ENCODE data around the gene MYO6.

Gene MYO6

GRCh38 chr6:75752365-75752764 lies 3.3 kb downstream of the MYO6 start:
- Mint-ChIP-seq H3K4me1 (ENCODE audit: low read depth) (peaks cover 18% of the 10 kb centered on the region), H3K36me3 (ENCODE audit: low read depth) (peaks cover 2% of the 10 kb centered on the region), H3K9me3 (no peaks in the 10 kb centered on the region), H3K27me3 (peaks cover 44% of the 10 kb centered on the region), H3K4me3 (no peak overlapping the region), H3K27ac (no peak overlapping the region)
- no peak for DNase-seq

DNA sequence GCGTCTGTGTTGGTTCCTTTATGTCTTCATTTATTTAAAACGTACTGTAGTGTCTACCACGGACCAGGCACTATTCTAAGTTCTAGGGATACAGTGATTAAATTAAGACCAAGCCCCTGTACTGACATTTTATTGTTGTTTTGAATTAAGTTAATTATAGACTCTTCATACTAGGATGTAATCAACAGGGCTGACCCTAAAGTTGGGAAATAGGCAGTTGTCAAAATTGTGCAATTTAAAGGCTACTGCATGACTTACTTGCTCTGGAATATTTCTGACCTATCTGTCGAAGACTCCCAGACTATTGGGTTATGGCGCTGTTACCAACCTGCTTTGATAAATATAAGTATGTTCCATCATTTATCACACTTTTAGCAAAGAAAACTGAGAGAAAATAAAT lies 6.7 kb downstream of the MYO6 start:
- Mint-ChIP-seq H3K36me3 (ENCODE audit: low read depth) (no peaks in the 10 kb centered on the region), H3K27me3 (peaks cover 34% of the 10 kb centered on the region), H3K27ac (no peak overlapping the region), H3K4me1 (ENCODE audit: low read depth) (peaks cover 6% of the 10 kb centered on the region), H3K9me3 (no peaks in the 10 kb centered on the region), H3K4me3 (no peak overlapping the region)
- no peak for DNase-seq

- H3K9me3 Mint-ChIP-seq = no peaks in the 10 kb centered on the region
- no peak overlapping the region for H3K27ac Mint-ChIP-seq
- DNase-seq = no peak
- peaks cover 32% of the 10 kb centered on the region for H3K27me3 Mint-ChIP-seq
- H3K36me3 Mint-ChIP-seq (ENCODE audit: low read depth) = no peaks in the 10 kb centered on the region
- H3K4me3 Mint-ChIP-seq = no peak overlapping the region
- H3K4me1 Mint-ChIP-seq (ENCODE audit: low read depth) = peaks cover 1% of the 10 kb centered on the region
Measured at GRCh38 chr6:75757295-75757694, 8.3 kb downstream of the MYO6 start.

DNA sequence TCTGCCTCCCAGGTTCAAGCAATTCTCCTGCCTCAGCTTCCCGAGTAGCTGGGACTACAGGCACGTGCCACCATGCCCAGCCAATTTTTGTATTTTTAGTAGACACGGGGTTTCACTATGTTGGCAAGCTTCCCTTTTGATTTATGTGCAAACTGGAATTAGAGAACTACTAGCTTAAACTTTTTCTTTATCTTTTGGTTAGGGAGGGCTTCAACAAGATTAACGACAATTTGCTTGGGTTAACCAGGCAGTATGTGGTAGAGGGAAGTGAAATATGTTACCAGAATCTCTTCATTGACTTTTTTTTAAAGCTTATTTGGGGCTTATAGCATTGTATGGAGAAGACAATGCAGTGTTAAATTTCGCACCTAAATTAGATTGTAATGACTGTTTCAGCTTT lies 9.0 kb downstream of the MYO6 start:
- Mint-ChIP-seq H3K4me3 (no peak overlapping the region), H3K27me3 (peaks cover 29% of the 10 kb centered on the region), H3K36me3 (ENCODE audit: low read depth) (no peaks in the 10 kb centered on the region), H3K4me1 (ENCODE audit: low read depth) (no peaks in the 10 kb centered on the region), H3K27ac (no peak overlapping the region), H3K9me3 (no peaks in the 10 kb centered on the region)
- DNase-seq = no peak

DNA sequence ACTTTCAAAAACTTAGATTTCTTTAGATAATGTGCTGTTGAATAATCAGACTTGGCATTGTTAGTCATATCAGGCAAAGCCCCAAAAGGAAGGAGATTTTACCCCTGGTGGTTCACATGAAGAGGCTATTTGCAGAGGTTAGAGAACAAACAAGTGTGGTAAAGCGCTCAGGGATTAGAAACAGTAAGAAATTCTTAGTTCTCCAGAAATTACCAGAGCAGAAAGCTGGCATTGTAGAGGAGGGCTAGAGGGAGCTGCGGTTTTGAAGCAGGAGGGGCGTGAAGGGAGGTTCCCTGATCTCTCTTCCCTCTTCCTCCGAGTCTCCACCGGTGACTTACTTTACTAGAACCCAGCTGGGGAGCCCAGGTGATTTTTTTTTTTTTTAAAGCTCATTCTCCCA lies 10.2 kb downstream of the MYO6 start:
- H3K4me1 Mint-ChIP-seq (ENCODE audit: low read depth) = no peaks in the 10 kb centered on the region
- H3K27ac Mint-ChIP-seq = no peak overlapping the region

GRCh38 chr6:75760320-75760719 lies 11.3 kb downstream of the MYO6 start:
- no peak overlapping the region for H3K27ac Mint-ChIP-seq
- H3K27me3 Mint-ChIP-seq = peaks cover 35% of the 10 kb centered on the region

More for the DNA sequence above, 10.2 kb downstream of the MYO6 start:
- Mint-ChIP-seq H3K9me3 (no peaks in the 10 kb centered on the region), H3K27me3 (peaks cover 31% of the 10 kb centered on the region), H3K36me3 (ENCODE audit: low read depth) (no peaks in the 10 kb centered on the region), H3K4me3 (no peak overlapping the region)
- no peak for DNase-seq

DNA sequence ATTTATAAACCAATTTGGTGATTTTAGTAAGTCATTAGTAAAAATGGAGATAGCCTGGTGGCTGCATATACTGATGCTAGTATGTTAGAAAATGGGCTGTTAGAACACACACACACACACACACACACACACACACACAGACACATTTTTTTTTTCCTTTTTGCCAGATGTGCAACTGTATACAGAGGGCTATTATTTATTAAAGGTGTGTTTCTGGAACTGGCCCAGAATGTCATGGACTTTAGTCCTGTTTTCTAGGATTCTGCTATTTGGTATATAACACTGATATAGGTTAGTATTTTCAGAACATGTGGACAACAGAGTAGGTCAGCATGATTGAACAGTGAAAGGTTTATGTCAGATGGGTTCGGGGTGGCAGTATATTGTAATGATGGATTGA lies 12.4 kb downstream of the MYO6 start:
- no peak for DNase-seq
- Mint-ChIP-seq H3K4me3 (no peak overlapping the region), H3K27ac (no peak overlapping the region), H3K4me1 (ENCODE audit: low read depth) (no peaks in the 10 kb centered on the region), H3K27me3 (peaks cover 35% of the 10 kb centered on the region), H3K9me3 (no peaks in the 10 kb centered on the region), H3K36me3 (ENCODE audit: low read depth) (no peaks in the 10 kb centered on the region)

More at GRCh38 chr6:75760320-75760719, 11.3 kb downstream of the MYO6 start:
- Mint-ChIP-seq H3K36me3 (ENCODE audit: low read depth) (no peaks in the 10 kb centered on the region), H3K4me1 (ENCODE audit: low read depth) (no peaks in the 10 kb centered on the region), H3K4me3 (no peak overlapping the region), H3K9me3 (no peaks in the 10 kb centered on the region)
- DNase-seq = no peak

GRCh38 chr6:75762063-75762462 lies 13.0 kb downstream of the MYO6 start:
- Mint-ChIP-seq H3K36me3 (ENCODE audit: low read depth) (no peaks in the 10 kb centered on the region), H3K27ac (no peak overlapping the region), H3K4me3 (no peak overlapping the region), H3K4me1 (ENCODE audit: low read depth) (no peaks in the 10 kb centered on the region), H3K9me3 (no peaks in the 10 kb centered on the region), H3K27me3 (peaks cover 35% of the 10 kb centered on the region)
- no peak for DNase-seq

DNA sequence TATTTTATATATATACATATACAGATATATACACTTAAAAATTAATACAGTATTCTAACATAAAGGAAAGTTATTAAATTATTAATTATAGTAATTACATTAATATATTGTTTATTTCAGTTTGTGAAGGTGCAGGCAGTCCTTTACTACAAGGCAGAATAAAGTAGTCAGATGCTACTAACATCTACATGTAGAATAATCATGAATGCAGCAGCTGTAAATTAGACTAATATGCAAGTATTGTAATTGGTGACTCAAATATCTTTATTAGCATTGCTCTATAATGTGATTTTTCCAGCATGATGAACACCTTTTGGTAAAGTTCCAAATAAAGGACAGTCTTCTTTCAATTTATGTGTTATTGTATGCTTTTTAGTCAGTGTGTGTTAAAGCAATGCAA lies 17.3 kb downstream of the MYO6 start:
- DNase-seq = no peak
- Mint-ChIP-seq H3K4me1 (ENCODE audit: low read depth) (no peaks in the 10 kb centered on the region), H3K27me3 (peaks cover 22% of the 10 kb centered on the region), H3K27ac (no peak overlapping the region), H3K9me3 (no peaks in the 10 kb centered on the region), H3K4me3 (no peak overlapping the region), H3K36me3 (ENCODE audit: low read depth) (no peaks in the 10 kb centered on the region)

DNA sequence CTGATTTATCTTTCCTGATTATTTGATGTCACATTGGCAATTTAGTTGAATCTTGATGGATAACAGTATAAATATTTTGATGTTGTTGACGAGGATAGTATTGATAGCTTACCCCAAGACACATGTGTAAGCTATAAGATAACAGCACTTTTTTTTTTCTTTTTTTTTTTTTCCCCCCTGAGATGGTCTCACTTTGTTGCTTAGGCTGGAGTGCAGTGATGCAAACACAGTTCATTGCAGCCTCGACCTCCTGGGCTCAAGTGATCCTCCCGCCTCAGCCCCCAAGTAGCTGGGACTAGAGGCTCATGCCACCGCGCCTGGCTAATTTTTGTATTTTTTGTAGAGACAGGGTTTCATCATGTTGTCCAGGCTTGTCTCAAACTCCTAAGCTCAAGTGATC lies 21.8 kb downstream of the MYO6 start:
- no peak for DNase-seq
- Mint-ChIP-seq H3K36me3 (ENCODE audit: low read depth) (no peaks in the 10 kb centered on the region), H3K4me3 (no peak overlapping the region), H3K27me3 (peaks cover 6% of the 10 kb centered on the region), H3K9me3 (no peaks in the 10 kb centered on the region), H3K4me1 (ENCODE audit: low read depth) (no peaks in the 10 kb centered on the region), H3K27ac (no peak overlapping the region)

GRCh38 chr6:75775219-75775618 lies 26.2 kb downstream of the MYO6 start:
- H3K27me3 Mint-ChIP-seq = no peaks in the 10 kb centered on the region
- DNase-seq = no peak
- no peak overlapping the region for H3K27ac Mint-ChIP-seq
- no peaks in the 10 kb centered on the region for H3K4me1 Mint-ChIP-seq (ENCODE audit: low read depth)
- H3K36me3 Mint-ChIP-seq (ENCODE audit: low read depth) = no peaks in the 10 kb centered on the region
- no peak overlapping the region for H3K4me3 Mint-ChIP-seq
- no peaks in the 10 kb centered on the region for H3K9me3 Mint-ChIP-seq

DNA sequence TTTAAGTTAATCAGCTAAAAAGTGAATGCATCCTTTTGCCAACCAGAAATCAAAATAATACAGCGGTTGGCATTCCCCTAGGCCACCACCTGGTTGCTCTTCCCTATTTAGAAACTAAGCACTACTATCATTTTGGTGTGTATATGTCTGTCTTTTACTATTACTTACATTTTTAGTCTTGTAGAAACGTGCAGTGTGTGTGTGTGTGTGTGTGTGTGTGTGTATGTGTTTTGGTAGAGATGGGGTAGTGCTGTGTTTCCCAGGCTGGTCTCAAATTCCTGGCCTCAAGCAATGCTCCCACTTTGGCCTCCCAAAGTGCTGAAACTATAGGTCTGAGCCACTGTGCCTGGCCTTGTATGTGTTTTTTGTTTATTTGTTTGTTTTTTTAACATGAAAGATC lies 27.4 kb downstream of the MYO6 start:
- Mint-ChIP-seq H3K36me3 (ENCODE audit: low read depth) (no peaks in the 10 kb centered on the region), H3K4me3 (no peak overlapping the region), H3K9me3 (no peaks in the 10 kb centered on the region), H3K27me3 (no peaks in the 10 kb centered on the region), H3K4me1 (ENCODE audit: low read depth) (peaks cover 4% of the 10 kb centered on the region), H3K27ac (no peak overlapping the region)
- no peak for DNase-seq

DNA sequence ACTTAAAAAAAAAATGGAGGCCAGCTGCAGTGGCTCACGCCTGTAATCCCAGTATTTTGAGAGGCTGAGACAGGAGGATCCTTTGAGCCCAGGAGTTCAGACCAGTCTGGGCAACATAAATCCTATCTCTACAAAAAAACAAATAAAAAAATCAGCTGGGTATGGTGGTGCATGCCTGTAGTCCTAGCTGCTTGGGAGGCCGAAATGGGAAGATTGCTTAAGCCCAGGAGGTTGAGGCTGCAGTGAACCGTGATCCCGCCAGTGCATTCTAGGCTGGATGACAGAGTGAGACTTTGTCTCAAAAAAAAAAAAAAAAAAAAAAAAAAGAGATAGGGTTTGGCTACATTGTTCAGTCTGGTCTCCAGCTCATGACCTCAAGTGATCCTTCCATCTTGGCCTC lies 29.7 kb downstream of the MYO6 start:
- peaks cover 7% of the 10 kb centered on the region for H3K27me3 Mint-ChIP-seq
- H3K36me3 Mint-ChIP-seq (ENCODE audit: low read depth) = no peaks in the 10 kb centered on the region
- H3K9me3 Mint-ChIP-seq = no peaks in the 10 kb centered on the region
- no peak overlapping the region for H3K4me3 Mint-ChIP-seq
- no peak for DNase-seq
- H3K4me1 Mint-ChIP-seq (ENCODE audit: low read depth) = peaks cover 12% of the 10 kb centered on the region
- H3K27ac Mint-ChIP-seq = no peak overlapping the region

- Mint-ChIP-seq H3K27ac (no peak overlapping the region), H3K36me3 (ENCODE audit: low read depth) (no peaks in the 10 kb centered on the region), H3K4me3 (no peak overlapping the region), H3K9me3 (no peaks in the 10 kb centered on the region), H3K4me1 (ENCODE audit: low read depth) (peaks cover 11% of the 10 kb centered on the region), H3K27me3 (peaks cover 22% of the 10 kb centered on the region)
- no peak for DNase-seq
Measured at GRCh38 chr6:75786152-75786551, 37.1 kb downstream of the MYO6 start.

DNA sequence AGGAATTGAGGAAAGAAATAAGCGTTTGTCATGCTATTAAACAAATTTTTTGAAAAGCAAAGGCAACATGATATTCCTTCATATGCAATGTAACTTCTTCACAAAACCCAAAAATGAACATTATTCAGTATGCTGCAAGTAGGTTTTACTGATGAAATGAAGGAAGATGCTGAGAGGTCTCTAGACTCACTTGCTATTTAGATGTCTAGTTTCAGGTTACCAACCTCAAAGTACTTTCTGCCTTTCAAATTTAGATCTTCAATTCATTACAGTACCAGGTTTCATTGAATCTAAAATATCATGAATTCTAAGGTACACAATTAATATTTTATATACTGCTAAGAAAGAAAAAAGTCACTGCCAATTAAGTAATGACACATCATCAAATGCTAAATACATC lies 39.9 kb downstream of the MYO6 start:
- H3K9me3 Mint-ChIP-seq = no peaks in the 10 kb centered on the region
- no peak for DNase-seq
- peaks cover 14% of the 10 kb centered on the region for H3K27me3 Mint-ChIP-seq
- H3K27ac Mint-ChIP-seq = no peak overlapping the region
- H3K4me3 Mint-ChIP-seq = no peak overlapping the region
- no peaks in the 10 kb centered on the region for H3K4me1 Mint-ChIP-seq (ENCODE audit: low read depth)
- H3K36me3 Mint-ChIP-seq (ENCODE audit: low read depth) = no peaks in the 10 kb centered on the region

DNA sequence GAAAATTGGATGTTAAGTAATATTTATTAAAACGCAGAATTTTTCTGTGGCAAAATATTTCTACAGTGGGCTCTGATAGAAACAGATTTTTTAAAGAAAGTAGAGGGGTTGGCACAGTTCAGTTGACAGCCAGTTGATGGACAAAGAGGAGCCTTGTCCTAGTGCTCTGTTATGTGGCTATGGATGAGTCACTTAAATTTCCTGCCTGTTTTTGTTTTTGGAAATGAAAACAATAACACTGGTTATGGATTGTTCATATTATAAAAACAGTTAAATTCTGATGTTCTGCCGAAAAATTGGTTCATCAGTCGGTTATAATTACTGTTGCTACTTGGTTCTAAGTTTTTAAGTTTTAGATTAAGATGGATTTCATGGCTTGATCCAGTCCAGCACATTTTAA lies 42.8 kb downstream of the MYO6 start:
- H3K36me3 Mint-ChIP-seq (ENCODE audit: low read depth) = no peaks in the 10 kb centered on the region
- no peaks in the 10 kb centered on the region for H3K9me3 Mint-ChIP-seq
- DNase-seq = no peak
- H3K4me3 Mint-ChIP-seq = no peak overlapping the region
- H3K4me1 Mint-ChIP-seq (ENCODE audit: low read depth) = no peaks in the 10 kb centered on the region
- H3K27me3 Mint-ChIP-seq = peaks cover 18% of the 10 kb centered on the region
- no peak overlapping the region for H3K27ac Mint-ChIP-seq
